NCI-H774 (cell line): ENCODE data around the gene CASTOR2.
"Not testable (repeated sequence)": the region's sequence is repeated elsewhere in the genome, so short reads cannot be mapped to it uniquely, and the experiment has no call there.

ENCODE experiments used
- DNase-seq: peaks from one replicate; lab custom pipeline; 2025; lab: John Stamatoyannopoulos, UW

The CASTOR2 gene

DNA sequence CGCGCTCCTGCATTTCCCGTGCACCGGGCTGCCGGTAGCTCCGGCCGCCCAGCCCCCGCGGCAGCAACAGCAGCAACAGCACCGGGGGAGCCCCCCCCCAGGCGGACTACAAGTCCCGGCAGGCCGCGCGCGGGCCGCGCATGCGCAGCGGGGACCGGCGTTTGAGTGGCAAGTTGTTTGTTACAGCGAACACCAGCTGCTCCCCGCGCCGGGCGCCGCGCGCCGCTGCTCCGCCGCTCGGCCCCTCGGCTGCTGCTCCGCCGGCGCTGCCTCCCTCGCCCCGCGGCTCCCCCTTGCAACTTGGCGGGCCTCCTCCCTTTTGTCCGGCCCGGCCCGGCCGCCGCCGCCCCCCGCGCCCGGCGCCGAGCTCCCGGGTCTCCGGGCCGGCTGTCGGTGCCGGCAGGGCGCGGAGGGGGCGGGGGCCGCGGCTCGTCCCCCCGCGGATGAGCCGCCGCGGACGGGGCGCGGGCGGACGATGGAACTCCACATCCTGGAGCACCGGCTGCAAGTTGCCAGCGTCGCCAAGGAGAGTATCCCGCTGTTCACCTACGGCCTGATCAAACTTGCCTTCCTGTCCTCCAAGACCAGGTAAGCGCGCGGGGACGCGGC is at the start of gene CASTOR2:
CASTOR2 (plus strand) TSS at position 195 of the 609 bp plus-strand sequence; CDS start at position 476, 281 bp downstream.
- DNase-seq, result peak; percentile 46

DNA sequence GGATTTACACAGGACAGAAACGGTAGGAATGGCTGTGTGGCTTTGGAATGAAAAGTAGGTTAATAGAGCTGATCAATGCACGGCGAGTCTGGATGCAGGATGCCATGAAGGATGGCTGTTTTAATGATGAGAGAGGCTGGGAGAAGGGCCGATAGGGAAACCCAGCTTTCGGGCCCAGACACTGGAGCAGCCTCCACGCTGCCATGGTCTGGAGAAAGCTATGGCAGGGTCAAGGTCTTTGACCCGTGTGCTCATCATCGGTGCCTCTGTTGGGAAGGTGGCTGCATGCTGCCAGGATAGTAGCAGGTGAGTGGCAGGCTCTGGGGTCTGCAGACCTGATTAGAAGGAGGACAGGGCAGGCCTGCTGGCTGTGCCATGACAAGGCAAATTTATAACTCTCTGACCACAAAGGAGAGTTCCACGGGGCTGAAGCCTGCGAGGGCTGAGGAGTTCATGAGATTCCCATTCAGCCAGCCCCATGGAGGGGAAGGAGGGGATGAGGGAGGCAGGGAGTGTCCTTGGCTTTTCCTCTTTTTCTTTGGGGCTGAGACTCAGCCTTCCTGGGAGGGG is 42.1 kb upstream of the CASTOR2 start:
- DNase-seq, result not testable (repeated sequence)

DNA sequence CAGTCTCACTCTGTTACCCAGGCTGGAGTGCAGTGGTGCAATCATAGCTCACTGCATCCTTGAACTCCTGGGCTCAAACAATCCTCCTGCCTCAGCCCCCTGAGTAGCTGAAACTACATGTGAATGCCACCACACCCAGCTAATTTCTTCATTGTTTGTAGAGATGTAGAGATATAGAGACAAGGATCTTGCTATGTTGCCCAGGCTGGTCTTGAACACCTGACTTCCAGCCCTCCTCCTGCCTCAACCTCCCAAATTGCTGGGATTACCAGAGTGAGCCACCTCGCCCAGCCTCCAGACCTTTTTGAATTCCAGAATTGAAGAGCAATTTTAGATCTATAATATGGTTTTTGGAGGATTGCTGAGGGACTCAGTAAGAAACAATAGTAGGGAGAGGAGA is 40.9 kb upstream of the CASTOR2 start:
- not testable (repeated sequence) for DNase-seq

DNA sequence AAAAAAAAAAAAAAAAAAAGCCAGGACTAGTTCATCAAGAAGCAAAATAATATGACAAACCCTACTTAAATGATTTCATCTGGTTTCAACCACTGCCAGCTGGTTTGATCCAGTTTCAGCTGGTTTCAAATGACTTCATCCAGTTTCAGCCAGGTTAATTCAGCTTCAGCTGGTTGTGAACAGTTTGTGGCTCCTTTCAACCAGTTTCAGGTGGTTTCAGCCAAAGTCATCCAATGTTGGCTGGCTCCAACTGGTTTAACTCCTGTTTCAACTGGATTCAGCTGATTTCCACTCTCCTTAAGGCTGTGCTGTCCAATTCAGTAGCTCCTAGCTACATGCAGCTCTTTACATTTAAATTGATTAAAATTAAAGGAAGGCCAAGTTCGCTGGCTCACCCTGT is 37.5 kb upstream of the CASTOR2 start:
- DNase-seq, result not testable (repeated sequence)

DNA sequence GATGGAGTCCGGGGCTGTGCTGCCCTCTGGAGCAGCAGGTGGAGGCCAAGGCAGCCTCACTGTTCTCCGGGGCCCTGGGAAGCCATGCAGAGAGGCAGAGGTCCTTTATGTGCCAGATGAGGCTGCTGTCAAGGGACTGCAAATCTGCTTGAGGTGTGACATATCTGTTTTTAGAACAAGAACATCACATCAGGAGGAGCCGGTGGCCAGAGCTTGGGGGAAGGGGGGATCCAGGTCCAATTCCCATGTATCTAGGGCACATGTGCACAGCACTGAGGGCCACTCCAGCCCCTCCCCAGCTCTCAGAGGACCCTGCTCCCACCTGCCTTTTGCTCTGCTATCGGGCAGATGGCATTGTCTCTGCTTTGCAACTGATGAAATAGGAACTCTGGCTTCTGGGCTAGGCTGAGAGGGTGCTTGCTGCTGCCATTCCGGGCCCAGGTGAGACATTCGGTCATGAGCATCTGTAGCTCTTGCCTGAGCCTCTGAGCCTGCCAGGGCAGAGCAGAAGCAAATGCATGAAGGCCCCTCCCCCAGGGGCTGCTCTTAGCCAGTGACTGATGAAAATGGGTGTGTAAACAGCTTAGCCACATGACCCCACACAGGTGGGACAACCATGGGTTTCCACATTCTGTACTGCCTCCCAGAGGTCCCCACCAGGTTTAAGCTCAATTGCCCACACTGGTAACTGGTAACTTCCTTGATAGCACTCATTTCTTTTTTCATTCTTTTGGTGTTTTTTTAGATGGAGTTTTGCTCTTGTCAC is 32.8 kb upstream of the CASTOR2 start:
- DNase-seq, result not testable (repeated sequence)

DNA sequence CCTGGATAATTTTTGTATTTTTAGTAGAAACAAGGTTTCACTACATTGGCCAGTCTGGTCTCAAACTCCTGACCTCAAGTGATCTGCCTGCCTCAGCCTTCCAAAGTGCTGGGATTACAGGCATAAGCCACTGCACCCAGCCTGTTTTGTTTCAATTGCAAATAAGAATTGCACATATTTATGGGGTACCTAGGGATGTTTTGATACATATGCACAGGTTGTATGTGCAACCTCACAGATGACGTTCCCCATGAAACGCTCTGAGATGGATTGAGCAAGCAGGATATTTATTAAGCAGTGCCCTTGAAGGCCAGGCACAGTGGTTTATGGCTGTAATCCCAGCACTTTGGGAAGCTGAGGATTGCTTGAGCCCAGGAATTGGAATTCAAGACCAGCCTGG is 25.1 kb upstream of the CASTOR2 start:
- DNase-seq, result not testable (repeated sequence)

DNA sequence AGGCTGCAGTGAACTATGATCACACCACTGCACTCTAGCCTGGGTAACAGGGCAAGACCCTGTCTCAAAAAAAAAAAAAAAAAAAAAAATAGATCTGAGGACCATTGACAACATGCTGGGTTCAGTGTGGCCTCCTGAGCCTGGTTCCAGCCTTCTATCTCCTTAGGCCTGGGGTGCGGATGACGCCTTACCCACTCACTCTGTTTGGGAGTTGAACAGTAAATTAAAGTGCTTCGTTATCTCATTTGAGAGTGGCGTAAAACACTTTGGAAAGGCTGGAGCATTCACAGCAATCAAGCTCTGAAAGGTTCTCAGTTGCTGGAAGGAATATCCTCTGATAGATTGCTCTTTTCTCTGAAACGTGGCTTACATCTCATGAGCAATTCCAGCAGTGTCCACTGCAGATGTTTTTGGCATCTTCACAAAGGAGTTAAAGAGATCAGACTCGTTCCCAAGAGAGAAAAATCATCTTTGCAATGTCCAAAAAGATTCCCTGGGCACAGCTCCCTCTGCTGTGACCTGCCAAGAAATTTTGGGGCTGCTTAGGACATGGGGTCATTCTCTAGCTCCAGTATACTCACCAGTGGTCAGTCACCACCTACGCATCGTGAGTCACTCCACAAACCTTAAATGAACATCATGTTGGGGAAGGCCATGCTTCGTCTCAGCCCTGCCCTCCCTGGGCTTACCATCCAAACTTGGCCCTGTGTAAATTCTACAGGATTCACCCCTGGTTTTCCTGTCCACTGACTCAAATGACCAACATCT is 23.0 kb upstream of the CASTOR2 start:
- not testable (repeated sequence) for DNase-seq

DNA sequence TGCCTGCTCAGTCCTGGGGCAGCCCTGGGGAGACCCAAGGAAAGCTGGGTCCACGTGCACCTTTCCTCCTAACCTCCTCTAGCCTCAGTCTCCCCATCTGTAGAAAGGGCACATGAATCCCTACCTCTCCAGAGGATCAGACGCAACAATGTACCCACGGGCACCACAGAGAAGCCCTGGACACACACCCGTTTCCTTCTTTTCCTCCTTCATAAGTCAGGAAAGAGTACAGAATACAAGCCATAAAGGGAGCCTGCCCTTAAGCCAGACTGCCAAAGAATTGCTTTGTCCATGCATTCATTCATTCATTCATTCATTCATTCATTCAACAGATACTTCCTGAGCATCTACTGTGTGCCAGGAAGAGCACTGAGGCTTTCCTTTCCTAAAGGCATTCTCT is 20.6 kb upstream of the CASTOR2 start:
- DNase-seq, result not testable (repeated sequence)

DNA sequence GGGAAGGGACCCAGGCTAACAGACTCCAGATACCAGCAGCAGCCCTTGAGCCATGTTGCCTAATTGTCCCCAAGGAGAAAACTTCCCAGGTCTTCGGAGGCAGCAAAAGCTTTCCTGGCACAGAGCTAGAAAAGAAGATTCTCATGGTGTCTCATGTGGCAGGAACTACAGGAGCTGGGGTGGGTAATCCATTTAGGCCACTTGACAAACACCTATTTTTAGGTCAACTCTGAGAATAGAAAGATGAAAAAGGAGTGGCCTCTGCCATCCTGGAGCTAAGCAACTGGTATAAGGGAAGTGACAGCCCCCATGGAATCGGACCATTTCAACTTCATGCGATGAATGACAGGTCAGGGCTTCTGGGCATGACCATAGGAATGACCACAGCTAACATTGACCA is 16.8 kb upstream of the CASTOR2 start:
- DNase-seq, result not testable (repeated sequence)

DNA sequence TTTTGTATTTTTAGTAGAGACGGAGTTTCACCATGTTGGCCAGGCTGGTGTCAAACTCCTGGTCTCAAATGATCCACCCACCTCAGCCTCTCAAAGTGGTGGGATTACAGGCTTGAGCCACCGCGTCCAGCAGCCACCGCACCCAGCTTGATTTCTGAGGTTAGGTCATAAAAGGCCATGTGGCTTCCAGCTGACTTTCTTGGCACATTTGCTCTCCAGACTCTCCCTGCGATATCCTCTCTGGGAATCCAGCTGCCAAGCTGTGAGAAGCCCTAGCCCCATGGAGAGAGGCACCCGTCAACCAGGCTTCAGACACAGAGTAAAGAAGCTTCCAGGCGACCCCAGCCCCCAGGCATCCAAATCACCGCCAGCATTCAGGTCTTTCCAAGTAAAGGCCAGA is 10.7 kb upstream of the CASTOR2 start:
- DNase-seq, result not testable (repeated sequence)

DNA sequence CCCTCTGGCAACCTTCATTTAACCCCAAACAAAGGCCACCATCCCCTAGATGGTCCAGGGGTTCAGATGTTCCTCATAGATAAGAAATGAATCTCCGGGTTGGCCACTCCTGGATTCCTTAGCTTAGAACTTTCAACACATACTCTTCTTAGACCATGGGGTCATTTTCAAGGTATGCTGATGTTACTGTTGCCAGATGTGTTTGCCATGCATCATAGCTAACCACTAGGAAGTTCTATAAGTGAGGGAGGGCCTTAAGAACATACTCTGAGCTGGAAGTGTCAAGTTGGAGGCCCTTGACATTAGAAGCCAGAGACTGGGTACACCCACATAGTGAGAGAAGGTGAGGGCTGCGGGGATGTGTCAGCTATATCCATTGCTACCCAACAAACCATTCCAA is 6.2 kb upstream of the CASTOR2 start:
- DNase-seq, result not testable (repeated sequence)

DNA sequence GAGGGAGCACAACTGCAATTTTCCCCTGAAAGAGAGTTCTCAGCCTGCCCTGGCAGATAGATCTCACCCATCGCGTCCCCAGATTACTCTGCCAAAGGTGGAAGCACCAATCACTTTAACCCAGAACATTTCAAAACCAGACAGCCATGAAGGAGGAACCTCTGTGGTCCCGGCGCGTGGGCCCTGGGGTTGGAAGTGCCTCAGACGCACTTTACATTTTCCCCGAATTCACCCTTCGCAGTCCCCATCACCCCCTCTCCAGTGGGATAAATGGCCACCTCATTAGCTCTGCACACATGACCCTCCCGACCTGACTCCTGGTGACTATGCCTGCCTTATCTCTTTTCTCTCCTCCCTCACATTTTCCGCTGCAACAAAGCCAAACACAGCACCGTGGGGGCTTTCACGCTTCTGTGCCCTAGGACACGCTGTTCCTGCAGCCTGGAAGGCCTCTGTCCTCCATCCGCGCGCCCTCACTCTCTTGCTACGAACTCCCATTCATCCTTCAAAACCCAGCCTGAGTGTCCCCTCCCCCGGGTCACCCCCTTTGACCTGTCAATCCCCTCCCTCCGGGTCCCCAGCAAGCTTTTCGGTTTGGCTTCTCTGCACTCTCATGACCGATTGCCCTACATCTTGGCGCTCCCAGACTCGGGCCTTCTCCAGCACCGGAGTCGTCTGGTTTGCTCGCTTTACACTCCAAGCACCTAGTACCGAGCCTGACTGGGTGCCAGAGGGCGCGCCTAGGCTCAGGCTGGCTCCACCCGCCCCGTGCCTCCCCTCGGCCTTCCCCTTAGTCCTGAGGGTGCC is 598 bp upstream of the CASTOR2 start:
- DNase-seq, result not testable (repeated sequence)

DNA sequence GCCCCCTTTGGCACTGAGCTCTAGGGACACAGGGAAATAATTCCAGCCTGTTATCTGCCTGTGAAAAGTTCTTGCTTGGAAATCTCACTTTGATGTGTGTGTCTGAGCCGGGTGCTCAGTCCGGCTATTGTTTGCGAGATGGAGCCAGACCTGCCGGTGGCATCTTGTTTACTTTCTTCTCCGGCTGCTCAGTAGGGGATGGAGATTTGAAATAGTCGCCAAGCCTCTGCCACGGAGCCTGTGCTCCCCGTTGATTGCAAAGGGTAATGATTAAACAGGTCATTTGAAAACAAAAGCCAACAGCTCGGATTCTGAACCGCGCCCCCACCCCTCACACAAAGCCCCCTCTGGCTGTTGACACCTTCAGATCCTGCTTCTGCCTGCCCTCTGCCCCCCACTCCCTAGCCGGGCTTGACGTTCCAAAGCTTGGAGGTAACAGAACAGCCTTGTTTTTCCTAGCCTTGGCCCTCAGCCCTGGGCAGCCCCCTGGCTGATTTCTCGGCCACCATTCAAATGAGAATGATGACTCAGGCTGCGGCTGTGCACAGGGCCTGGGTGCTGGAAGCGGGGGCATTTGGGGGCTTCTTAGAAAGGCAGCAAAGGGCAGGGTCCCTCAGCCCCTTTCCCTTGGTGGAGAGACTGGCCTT is 1.8 kb downstream of the CASTOR2 start:
- DNase-seq, result not testable (repeated sequence)

DNA sequence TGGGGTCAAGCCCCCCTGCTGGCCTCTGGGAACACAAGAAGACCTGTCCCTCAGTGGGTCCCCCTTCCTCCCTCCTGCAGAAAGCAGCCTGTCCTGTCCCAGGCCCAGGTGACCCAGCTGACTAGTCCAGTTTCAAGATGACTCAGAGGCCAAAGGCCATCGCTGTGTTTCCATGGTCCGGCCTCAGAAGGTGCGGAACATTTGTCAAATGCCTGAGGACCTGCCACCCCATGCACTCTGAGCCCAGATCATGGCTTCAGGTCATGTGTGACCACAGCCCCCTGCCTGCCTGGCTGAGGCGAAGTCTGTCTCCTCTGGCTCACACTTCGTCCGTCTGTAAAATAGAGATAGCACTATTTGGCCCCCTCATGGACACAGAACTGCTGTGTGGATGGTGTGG is 2.4 kb downstream of the CASTOR2 start:
- not testable (repeated sequence) for DNase-seq

DNA sequence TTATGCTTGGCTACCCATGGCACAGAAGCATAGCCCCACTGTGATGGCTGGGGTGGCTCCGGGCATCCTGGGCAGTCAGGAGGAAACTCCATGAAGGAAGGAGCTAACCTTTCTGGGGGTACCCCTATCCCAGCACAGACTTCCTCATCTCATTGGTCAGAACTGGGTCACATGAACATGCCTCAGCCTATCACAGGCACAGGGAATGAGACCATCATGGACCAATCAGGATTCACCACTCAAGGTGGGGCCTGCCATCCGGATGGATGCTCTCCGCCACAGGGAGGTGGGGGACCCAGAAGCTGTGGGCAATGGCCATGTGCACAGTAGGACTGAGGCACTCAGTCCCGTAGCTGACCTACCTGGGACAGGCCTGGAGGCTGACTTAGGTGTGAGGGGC is 6.9 kb downstream of the CASTOR2 start:
- DNase-seq, result not testable (repeated sequence)

DNA sequence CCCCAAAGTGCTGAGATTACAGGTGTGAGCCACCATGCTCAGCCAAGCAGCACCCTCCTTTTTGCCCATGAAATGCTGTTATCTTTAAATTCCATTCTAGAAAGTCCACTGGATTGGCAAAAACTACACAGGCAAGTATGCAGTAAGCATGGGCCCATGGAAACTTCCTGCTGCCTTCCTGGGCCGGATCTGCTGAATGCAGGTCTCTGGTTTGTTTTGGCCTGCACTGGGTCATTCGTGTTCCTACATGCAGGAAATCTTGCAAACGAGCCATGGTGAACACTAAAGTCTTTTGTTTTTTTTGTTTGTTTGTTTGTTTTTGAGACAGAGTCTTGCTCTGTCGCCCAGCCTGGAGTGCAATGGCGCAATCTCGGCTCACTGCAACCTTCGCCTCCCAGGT is 7.9 kb downstream of the CASTOR2 start:
- not testable (repeated sequence) for DNase-seq

DNA sequence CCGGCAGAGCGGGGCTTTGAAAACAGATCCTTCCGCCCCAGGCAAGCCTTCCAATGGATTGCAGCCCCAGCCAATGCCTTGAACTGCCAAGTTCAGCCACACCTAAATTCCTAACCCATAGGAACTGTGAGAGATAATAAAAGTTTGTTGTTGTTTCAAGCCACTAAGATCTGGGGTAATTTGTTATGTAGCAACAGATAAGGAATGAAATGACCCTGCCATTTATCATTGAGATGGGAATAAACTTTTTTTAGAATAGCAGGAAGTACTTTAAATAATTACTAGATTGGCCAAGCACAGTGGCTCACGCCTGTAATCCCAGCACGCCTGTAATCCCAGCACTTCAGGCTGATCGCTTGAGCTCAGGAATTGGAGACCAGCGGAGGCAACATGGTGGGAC is 11.5 kb downstream of the CASTOR2 start:
- DNase-seq, result not testable (repeated sequence)

DNA sequence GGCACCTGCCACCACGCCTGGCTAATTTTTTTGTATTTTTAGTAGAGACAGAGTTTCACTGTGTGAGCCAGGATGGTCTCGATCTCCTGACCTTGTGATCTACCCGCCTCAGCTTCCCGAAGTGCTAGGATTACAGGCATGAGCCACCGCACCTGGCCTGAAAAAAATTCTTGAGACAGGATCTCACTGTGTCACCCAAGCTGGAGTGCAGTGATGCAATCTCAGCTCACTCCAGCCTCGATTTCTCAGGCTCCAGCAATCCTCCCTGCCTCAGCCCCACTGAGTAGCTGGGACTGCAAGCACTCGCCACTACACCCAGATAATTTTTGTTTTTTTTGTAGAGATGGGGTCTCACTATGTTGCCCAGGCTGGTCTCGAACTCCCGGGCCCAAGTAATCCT is 13.0 kb downstream of the CASTOR2 start:
- DNase-seq, result not testable (repeated sequence)

DNA sequence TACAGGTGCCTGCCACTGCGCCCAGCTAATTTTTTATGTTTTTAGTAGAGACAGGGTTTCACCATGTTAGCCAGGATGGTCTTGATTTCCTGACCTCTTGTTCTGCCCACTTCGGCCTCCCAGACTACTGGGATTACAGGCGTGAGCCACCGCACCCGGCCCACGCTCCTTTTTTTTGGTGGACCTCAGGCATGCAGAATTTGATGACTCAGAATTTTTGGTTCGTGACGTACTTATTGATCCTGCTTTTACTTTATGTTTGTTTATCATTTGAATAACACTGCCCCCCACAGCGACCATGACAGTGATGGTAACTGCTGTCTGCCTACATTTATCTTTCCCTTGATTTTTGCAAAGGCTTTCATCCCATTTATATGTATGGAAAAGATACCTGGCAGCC is 23.9 kb downstream of the CASTOR2 start:
- DNase-seq, result not testable (repeated sequence)

DNA sequence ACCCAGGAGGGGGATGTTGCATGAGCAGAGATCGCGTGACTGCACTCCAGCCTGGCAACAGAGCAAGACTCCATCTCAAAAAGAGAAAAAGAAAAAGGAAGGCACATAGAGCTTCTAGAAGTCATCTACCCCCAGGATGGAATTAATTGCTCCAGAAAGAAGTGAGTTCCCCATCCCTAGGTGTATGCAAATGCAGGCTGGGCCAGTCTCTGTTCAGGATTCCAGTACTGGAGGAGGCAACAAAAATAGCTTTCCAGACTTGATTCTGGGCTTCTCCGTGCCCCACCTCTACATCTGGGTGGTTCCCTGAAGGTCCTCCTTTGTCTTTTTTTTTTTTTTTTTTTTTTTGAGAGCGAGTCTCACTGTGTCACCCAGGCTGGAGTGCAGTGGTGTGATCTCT is 28.6 kb downstream of the CASTOR2 start:
- DNase-seq, result no peak
